NOMO-1 (cell line): ENCODE measurements around the gene CACNA1S.

Experiments used
- DNase-seq, 2 experiments: peaks; one replicate each; lab custom pipeline; 2025; ENCODE audit not compliant: unreplicated experiment in 2 of 2; lab: John Stamatoyannopoulos, UW

The CACNA1S gene

GRCh38 chr1:201039418-201039817, 72.8 kb downstream of the CACNA1S start:
- DNase-seq: no peak

GRCh38 chr1:201038186-201038876, 73.9 kb downstream of the CACNA1S start:
- DNase-seq: no peak

DNA sequence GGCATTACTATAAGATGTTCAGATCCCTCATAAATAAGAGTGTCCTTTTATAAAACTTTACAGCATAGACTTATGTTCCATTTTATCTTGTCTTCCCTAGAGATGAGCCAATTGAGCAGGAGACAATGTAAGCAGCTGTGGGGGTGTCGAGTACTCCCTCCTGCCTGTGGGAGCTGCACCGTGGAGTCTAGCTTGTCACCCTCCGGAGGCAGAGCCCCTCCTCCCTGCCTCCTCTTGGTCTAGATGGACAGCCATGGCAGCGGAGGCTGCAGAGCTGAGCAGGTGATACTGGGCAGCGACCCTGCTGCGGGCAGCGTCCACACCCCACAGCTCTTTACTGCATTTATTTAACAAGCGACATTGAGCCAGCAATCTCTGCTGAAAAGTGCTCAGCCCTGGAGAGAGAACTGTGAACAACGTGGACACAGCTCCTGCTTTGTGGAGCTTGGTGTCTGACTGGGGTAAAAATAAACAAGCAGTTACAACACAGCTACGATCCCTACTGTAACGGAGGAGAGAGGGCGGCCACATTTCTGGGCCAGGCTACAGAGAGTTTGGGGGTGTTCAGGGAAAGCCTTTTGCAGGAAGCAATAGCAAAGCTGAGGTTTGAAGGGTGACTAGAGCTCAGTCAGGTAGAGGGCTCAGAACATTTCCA, 75.9 kb downstream of the CACNA1S start:
- DNase-seq: no peak

DNA sequence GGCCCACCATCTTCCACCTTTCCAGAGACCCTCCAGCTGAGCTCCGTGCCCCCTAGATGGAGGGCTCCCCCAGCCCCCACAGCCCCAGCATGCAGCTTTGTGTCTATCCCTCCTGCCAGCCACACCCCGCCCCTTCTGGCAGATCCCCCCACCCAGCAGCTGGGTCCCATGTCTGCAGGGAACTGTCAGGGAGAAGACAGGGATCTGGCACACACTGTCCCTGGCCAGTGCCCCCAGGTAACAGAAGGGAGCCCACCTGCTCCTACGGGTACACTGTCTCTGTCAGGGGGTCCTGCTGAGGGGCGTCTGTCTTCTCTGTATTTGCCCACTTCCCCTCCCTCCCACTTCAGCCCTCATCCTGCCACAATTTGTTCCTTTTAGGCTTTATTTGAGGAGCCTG, 77.6 kb downstream of the CACNA1S start:
- no peak for DNase-seq

DNA sequence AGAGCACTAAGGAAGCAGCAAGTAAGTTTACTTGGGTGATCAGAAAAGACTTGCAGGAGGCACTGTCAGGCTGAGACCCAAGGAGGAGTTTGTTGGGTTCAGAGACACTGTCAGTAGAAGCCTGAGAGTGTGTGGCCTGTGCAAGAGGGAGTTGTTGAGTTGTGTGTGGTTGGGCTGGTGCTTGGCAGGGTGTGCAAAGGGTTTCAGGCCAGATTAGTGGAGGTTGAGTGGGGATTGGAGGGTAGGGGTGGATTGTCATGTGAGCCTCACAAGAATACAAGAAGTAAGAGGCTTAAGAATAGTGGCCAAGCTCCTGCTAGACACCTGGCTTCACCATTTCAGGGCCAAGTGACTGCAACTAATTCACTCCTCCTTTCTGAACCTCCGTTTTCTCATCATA, 79.8 kb downstream of the CACNA1S start:
- no peak for DNase-seq

DNA sequence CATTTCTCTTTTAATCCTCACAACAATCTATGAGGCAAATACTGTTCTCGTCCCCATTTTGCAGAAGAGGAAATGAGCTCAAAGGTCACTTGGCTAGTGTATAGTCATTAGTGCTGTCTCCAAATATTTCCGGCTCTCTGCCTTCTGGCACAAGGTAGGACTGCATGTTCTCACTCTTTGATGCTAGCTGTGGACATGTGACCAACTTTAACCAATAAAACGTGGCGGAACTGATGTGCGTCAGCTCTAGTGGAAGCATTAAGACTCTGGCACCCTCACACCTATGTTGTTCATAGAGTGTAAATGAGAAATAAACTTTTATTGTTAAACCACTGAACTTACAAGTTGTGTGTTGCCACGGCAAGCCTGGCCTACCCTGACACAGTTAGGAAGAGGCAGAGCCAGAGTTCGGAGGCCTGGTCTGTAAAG, 83.8 kb downstream of the CACNA1S start:
- DNase-seq: peak; percentile 83 to 92

GRCh38 chr1:201026836-201027235, 85.4 kb downstream of the CACNA1S start:
- peak; percentile 22 to 84 for DNase-seq

DNA sequence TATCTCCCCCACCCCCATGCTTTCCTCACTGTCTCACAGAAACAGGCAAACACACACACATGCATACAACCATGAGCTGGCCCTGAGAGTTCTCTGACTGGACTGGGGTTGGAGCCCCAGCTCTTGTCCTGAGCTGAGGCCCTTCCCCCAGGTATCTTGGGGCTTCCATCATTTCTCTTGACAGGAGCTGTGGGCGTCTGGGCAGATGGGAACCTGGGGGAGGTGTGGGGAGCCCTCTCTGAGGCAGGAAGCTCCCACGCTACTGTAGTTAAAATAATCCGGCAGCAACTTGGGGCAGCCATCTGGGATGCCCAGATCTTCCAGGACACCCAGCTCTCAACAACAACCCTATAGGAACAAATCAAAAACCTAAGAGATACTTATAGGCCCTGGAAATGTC, 86.0 kb downstream of the CACNA1S start:
- no peak for DNase-seq

- DNase-seq: peak; percentile 16 to 27
Observed at GRCh38 chr1:201025571-201026002, 86.6 kb downstream of the CACNA1S start.

DNA sequence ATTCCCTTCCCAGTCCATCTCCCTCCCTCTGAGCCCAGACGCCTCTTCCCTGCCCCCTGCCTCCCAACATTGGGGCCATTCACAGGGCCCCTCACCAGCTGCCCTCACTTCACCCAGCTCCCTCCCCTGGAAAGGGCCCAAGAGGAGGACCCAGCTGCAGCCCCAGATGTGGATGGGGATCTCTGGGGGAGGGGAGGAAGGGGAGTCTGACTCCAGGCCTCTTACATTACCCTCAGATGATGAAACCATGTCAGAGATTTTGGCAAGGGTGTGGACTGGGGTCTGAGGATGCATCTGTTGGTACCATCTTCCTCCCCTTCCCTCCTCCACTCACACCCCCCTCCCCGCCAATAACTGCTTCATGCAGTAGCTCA, 87.6 kb downstream of the CACNA1S start:
- no peak for DNase-seq

DNA sequence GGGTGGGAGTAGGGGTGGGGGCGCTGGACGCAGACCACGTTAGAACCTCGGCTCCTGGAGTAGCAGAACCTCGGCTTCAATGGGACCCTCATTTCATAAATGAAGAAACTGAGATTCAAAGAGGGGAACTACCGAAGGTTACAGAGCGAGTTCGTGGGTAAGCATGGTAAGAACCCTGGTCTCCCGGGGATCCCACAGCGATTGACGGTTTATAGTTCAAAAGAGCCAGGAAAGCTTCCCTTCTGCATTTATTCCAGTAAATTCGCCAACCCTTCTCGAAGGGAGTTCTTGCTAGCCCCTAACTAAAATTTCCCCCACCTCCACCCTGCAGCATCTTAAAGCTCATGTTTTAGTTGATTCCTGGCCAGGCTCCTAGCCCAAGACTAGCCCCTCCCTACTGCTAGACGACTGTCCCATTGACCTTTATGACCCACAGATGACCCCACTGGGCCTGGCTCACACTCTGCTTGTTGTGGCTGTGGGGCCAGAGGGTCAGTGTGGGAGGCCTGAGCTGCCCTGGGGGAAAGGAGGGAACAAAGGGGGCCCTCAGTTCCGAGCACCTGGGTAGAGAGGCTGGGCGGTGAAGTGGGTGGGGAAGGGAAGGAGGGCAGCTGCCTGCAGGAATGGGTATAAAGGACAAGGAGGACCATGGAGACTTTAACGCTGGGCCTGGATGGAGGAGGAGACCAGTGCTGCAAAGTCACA, 88.2 kb downstream of the CACNA1S start:
- no peak for DNase-seq

DNA sequence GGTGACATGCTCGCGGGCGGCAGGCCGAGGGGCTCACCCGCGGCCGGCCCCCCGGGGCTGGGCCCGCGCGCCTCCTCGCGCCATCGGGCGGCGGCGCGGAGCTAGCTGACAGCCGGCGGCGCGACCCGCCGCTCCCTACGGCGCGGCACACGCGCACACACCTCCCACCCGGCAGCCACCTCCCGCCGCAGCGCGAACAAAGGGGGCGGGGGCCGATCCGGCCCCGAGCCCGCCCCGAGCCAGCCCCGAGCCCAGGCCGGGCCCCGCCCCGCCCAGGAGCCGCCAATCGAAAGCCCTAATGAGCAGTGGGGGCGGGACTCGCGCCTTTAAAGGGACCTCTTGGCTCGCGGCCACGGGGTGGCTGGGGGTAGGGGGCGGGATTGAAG, 88.7 kb downstream of the CACNA1S start, which contains the start of gene KIF21B:
Gene KIF21B, minus strand, starts transcription at position 198 of the 386 bp plus-strand sequence. CDS start 331 bp downstream, outside the sequence.
- DNase-seq: peak; percentile 79 to 90

GRCh38 chr1:201022820-201023516, 89.3 kb downstream of the CACNA1S start:
- peak in 1 of 2 experiments; percentile 26 for DNase-seq

DNA sequence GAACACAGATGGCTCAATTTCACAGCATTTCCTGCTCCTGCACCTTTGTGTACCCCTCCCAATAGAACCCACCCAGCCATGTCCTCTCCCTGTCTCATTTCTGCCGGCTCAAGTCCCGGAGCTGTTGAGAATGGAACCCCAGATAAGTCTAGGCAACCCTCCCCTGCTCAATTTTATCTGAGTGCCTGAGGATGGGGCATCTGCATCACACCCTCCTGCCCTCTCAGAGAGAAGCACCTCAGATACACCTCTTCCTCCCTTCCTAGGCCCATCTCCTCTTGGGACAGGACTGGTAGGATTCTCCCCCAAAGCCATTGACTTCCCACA, 89.8 kb downstream of the CACNA1S start:
- DNase-seq: no peak

- DNase-seq: no peak
Observed at GRCh38 chr1:201021630-201022492, 90.4 kb downstream of the CACNA1S start.

- peak; percentile 12 to 24 for DNase-seq
Observed at GRCh38 chr1:201020721-201021629, 91.3 kb downstream of the CACNA1S start.

GRCh38 chr1:201020040-201020591, 92.1 kb downstream of the CACNA1S start:
- DNase-seq: peak; percentile 51 to 64

DNA sequence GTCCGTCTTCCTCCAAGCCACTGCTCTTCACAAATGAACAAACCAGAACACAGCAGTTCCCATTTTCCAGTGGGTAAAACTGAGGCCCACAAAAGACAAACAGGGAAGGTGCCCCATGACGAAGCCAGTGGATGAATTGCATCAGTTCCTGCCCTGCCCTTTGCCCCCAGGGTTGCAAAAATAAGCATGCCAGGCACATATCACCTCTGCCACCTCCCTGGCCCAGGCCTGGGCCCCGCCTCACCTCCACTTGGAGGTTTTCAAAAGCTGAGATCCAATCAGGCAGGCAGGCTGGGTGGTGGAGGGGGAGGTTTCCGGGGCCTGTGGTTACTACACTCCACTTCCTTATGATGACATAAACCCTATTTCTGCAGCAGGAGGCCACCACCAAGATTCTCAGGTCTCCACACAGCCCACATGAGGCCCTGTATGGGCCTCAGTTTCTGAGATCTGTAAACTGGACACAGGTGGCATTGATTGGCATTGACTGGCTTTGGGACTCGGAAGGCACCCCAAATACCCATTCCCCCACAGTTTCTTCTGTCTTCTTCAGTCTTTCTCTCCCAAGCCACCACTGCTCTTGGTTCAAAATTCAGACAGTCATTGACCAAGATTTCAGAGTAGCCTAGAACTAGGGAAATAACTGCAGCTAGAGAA, 92.8 kb downstream of the CACNA1S start:
- peak; percentile 95 to 97 for DNase-seq

GRCh38 chr1:201017828-201018163, 94.4 kb downstream of the CACNA1S start:
- DNase-seq: no peak
